Raji (cell line): ENCODE results near the gene UXT.

Source experiments
- POLR2A ChIP-seq: IDR thresholded peaks from 2 replicates; pipeline ENCODE4 v1.6.1; 2011; ENCODE audit warnings: low read depth, low read length, control low read depth; ENCODE audit not compliant: insufficient read depth

The UXT gene

GRCh38 chrX:47629419-47630200 is 29.4 kb downstream of the UXT start, which contains the start of gene CFP:
CFP (minus strand) TSS chrX:47629930; CDS start chrX:47629844, 86 bp downstream.
- TF ChIP-seq POLR2A = no peak

DNA sequence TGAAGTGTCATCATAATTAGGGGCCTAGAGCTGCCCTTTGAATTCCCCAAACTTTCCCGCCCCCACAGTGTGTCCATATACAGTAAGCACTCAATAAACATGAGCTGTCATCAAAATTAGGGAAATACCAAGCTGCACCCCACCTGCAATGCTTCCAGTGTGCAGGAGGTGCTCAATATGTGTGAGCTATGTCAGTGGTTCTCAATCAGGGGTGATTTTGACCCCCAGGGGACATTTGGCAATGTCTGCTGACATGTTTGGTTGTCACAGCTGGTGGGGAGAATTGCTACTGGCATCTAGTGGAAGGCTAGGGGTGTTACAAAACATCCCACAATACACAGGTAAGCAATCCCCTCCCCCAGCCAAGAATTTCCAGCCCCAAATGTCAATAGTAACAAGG is 30.0 kb downstream of the UXT start:
- no peak for TF ChIP-seq POLR2A

DNA sequence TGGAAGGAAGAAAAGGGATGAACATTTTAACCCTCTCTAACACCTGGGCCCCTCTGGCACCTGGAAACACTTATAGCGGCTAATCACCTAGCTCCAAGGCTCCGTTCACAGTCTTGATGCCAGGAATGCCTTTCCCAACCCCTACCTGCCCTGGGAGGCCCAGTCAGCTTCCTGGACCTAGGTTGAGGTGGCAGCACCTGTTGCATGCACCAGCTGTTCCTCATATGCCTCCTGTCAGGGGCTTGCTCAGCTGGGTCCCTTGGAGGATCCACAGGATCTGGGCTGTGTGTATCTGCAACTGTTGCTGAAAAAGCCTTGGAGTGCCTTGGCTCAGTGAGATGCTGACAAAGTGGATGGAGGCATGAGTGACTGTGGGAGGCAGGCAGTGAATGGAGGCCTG is 33.6 kb downstream of the UXT start:
- TF ChIP-seq POLR2A = no peak

GRCh38 chrX:47623540-47624027 is 35.4 kb downstream of the UXT start:
- no peak for TF ChIP-seq POLR2A

DNA sequence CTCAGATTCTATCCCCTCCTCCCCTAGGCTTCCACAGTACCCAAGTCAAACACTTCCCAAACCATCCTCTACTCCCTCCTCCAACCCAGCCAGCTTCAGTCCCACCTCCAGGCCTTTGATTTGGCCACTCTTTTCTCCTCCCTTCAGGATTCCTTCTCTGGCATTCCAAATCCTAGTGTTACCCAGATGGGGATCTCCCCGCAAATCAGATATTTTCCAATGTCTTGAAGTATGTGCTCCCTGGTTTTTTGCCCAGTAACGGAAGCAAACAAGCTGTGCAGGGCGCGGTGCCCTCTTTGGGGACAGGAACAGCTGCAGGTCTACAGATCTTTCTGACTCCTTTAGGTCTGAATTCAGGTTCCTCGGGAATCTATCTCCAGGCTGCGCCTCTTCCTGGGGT is 37.1 kb downstream of the UXT start:
- TF ChIP-seq POLR2A = no peak

DNA sequence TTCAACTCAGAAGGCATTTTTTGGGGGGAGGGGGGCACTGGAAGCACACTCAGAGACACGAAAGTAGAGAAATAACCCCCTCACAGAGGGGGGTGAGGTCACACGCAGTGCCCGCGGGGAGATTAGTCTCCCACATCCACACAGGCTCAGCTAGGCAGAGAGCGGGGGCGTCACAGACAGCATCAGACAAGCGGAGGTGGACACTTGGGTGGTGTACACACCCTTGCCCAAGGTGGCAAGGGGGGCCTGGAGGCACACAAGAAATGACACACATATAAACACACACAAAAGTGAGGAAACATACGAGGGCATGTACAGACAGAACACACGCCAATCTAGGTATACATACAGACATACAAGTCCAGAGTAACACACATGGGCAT is 38.7 kb downstream of the UXT start:
- TF ChIP-seq POLR2A = no peak

GRCh38 chrX:47619486-47620302 is 39.3 kb downstream of the UXT start, which contains the start of gene SYN1:
SYN1 (minus strand) TSS chrX:47619857; CDS start chrX:47619728, 129 bp downstream.
- no peak for TF ChIP-seq POLR2A

GRCh38 chrX:47618923-47619485 is 40.0 kb downstream of the UXT start:
- TF ChIP-seq POLR2A = no peak

GRCh38 chrX:47614618-47615017 is 44.4 kb downstream of the UXT start:
- no peak for TF ChIP-seq POLR2A

- no peak for TF ChIP-seq POLR2A
Observed at GRCh38 chrX:47613082-47613481, 45.9 kb downstream of the UXT start.

- TF ChIP-seq POLR2A = no peak
Observed at GRCh38 chrX:47612418-47612817, 46.6 kb downstream of the UXT start.

- no peak for TF ChIP-seq POLR2A
Observed at GRCh38 chrX:47611926-47612325, 47.1 kb downstream of the UXT start.

GRCh38 chrX:47611489-47611888 is 47.5 kb downstream of the UXT start:
- no peak for TF ChIP-seq POLR2A

DNA sequence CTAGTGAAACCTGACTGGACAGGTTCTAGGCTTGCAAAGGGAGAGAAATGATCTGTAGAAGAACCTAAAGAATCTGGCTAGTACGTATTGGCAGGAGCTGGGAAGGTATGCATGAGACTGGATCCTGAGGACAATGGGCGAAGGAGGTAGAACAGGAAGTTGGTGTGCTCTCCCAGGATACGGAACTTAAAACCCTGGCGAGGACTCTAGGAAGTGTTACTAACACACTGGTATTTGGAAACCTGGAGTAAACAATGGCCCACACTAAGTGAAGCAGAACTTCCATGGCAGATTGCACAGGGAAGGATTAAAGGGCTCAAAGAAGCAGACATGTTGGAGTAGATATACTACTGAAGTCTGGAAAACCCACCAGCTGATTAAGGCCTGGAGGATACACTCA is 48.5 kb downstream of the UXT start:
- no peak for TF ChIP-seq POLR2A

DNA sequence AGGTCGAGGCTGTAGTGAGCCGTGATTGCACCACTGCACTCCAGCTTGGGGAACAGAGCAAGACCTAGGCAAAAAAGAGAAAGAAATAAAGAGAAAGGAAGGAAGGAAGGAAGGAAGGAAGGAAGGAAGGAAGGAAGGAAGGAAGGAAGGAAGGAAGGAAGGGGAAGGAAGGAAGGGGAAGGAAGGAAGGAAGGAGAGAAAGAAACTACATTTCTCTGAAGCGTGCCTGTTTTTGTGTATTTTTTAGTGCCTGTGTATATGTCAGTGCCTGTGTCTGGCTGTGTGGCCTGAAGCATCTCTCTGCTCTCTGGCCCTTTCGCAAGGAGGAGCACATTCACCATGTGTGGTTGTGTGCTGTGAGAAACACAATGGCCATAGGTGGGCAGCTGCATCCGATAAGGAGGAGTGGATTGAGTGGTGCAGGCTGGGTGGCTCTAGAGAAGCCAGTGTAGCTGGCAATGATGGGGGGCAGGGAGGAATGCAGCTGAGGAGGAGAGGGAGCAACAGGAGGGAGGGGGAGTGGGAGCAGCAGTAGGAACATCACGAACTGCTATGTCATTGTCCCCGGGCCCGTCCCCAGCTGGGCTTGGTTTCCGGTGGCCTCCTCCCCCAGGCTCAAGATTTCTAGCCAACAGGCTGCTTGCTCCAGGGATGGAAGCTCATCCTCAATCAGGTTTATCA is 50.7 kb downstream of the UXT start:
- no peak for TF ChIP-seq POLR2A
